ENCODE data around the gene DENND5B.
"Not testable (repeated sequence)": the region's sequence is repeated elsewhere in the genome, so short reads cannot be mapped to it uniquely, and the experiment has no call there.

DENND5B gene

GRCh38 chr12:31590642-31591379 is at the start of gene DENND5B:
DENND5B (minus strand) TSS chr12:31591136; CDS start chr12:31590832, 304 bp downstream.
- FAIRE-seq, result no peak

- FAIRE-seq, result no peak
Measured at GRCh38 chr12:31634620-31635019, 43.7 kb upstream of the DENND5B start.

- no peak for FAIRE-seq
Measured at GRCh38 chr12:31633464-31633863, 42.5 kb upstream of the DENND5B start.

GRCh38 chr12:31631809-31632208 is 40.9 kb upstream of the DENND5B start:
- no peak for FAIRE-seq

- FAIRE-seq, result no peak
Measured at GRCh38 chr12:31631023-31631724, 40.2 kb upstream of the DENND5B start.

GRCh38 chr12:31629756-31630732 is 39.1 kb upstream of the DENND5B start:
- no peak for FAIRE-seq

- FAIRE-seq, result no peak
Measured at GRCh38 chr12:31627456-31628054, 36.6 kb upstream of the DENND5B start.

GRCh38 chr12:31626270-31626995 is 35.5 kb upstream of the DENND5B start:
- FAIRE-seq, result no peak

- no peak for FAIRE-seq
Measured at GRCh38 chr12:31622038-31622437, 31.1 kb upstream of the DENND5B start.

- no peak for FAIRE-seq
Measured at GRCh38 chr12:31620311-31620710, 29.4 kb upstream of the DENND5B start.

GRCh38 chr12:31618228-31619025 is 27.5 kb upstream of the DENND5B start:
- no peak for FAIRE-seq

- FAIRE-seq, result no peak
Measured at GRCh38 chr12:31612819-31613218, 21.9 kb upstream of the DENND5B start.

GRCh38 chr12:31608299-31608698 is 17.4 kb upstream of the DENND5B start:
- FAIRE-seq, result not testable (repeated sequence)

- FAIRE-seq, result no peak
Measured at GRCh38 chr12:31605531-31605930, 14.6 kb upstream of the DENND5B start.

- no peak for FAIRE-seq
Measured at GRCh38 chr12:31603546-31604009, 12.6 kb upstream of the DENND5B start.

- FAIRE-seq, result no peak
Measured at GRCh38 chr12:31600750-31601149, 9.8 kb upstream of the DENND5B start.

GRCh38 chr12:31600252-31600651 is 9.3 kb upstream of the DENND5B start:
- FAIRE-seq, result no peak

GRCh38 chr12:31599053-31599452 is 8.1 kb upstream of the DENND5B start:
- FAIRE-seq, result no peak

- no peak for FAIRE-seq
Measured at GRCh38 chr12:31597066-31597465, 6.1 kb upstream of the DENND5B start.

GRCh38 chr12:31594681-31595080 is 3.7 kb upstream of the DENND5B start:
- no peak for FAIRE-seq

- FAIRE-seq, result no peak
Measured at GRCh38 chr12:31591380-31591901, 505 bp upstream of the DENND5B start.
